Lower leg skin (tissue), 3 donors: ENCODE measurements around the gene YPEL1.

Experiments
- POLR2A ChIP-seq, 2 donors: fragments of 450-650 bp; IDR thresholded peaks; one replicate each; pipeline ENCODE4 v1.6.1; 2016 to 2017; ENCODE audit warnings: antibody characterized with exemption in 2 of 2, mild to moderate bottlenecking in 1 of 2, moderate library complexity in 1 of 2
- TF ChIP-seq, protein P1 (sequence below), 3 donors: fragments of 450-650 bp; IDR thresholded peaks; one replicate each; pipeline ENCODE4 v1.5.1; 2016; ENCODE audit warnings: antibody characterized with exemption in 3 of 3, mild to moderate bottlenecking in 3 of 3, moderate library complexity in 2 of 3

DNA sequence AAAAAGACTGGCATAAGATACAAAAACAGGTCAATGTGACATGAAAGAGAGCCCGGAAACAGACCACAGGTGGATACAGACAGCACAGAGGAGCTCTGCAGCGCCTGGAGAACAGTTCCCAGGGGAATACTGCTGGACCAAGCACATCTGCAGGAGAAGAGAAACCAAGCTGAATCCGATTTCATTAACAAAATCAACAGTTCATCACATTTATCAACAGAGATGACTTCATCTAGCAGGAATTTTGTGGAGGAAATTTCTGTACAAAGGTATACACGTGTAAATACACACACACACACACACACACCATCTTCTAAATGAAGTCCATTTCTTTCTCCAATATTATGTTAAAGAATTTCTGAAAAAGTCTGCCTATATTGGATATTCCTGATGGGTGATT, 17.1 kb downstream of the YPEL1 start:
- TF ChIP-seq POLR2A (IDR thresholded peaks at IDR 0.05): no peak
- TF ChIP-seq, protein P1, sequence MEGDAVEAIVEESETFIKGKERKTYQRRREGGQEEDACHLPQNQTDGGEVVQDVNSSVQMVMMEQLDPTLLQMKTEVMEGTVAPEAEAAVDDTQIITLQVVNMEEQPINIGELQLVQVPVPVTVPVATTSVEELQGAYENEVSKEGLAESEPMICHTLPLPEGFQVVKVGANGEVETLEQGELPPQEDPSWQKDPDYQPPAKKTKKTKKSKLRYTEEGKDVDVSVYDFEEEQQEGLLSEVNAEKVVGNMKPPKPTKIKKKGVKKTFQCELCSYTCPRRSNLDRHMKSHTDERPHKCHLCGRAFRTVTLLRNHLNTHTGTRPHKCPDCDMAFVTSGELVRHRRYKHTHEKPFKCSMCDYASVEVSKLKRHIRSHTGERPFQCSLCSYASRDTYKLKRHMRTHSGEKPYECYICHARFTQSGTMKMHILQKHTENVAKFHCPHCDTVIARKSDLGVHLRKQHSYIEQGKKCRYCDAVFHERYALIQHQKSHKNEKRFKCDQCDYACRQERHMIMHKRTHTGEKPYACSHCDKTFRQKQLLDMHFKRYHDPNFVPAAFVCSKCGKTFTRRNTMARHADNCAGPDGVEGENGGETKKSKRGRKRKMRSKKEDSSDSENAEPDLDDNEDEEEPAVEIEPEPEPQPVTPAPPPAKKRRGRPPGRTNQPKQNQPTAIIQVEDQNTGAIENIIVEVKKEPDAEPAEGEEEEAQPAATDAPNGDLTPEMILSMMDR (IDR thresholded peaks at IDR 0.05): no peak
